Type B pancreatic cell (in vitro differentiated cells): ENCODE data around the gene MSL1. TPM values are rescaled to one million over a fixed set of nuclear protein-coding genes. Genes with fewer than 3 reads are reported as not detected.
A peak's percentile ranks its signal among the peaks of the same experiment; 100 is the strongest.
"Not testable (repeated sequence)": the region's sequence is repeated elsewhere in the genome, so short reads cannot be mapped to it uniquely, and the experiment has no call there.

Experiments
- DNase-seq: peaks from one replicate; pipeline ENCODE4 v3.0.0; 2021; ENCODE audit warnings: mixed read lengths; ENCODE audit not compliant: unreplicated experiment; ENCODE audit errors: extremely low spot score
- H3K27ac Mint-ChIP-seq: 2 replicates; pipeline ENCODE4 v1.8.0; 2021; ENCODE audit warnings: mild to moderate bottlenecking, mixed read lengths
- H3K27me3 Mint-ChIP-seq: 2 replicates; pipeline ENCODE4 v1.8.0; 2021; ENCODE audit warnings: mixed read lengths
- H3K36me3 Mint-ChIP-seq: 2 replicates; pipeline ENCODE4 v1.8.0; 2021; ENCODE audit warnings: mixed read lengths
- H3K4me1 Mint-ChIP-seq: one replicate; pipeline ENCODE4 v1.8.0; 2021; ENCODE audit warnings: mixed read lengths; ENCODE audit not compliant: unreplicated experiment
- H3K4me3 Mint-ChIP-seq: 2 replicates; pipeline ENCODE4 v1.8.0; 2021; ENCODE audit warnings: mild to moderate bottlenecking, mixed read lengths
- H3K9me3 Mint-ChIP-seq: 2 replicates; pipeline ENCODE4 v1.8.0; 2021; ENCODE audit warnings: mixed read lengths
- total RNA-seq: library from RNA; stranded (reverse); gene quantifications from 2 replicates; pipeline ENCODE4 v1.2.1, GENCODE V29; 2021; ENCODE audit warnings: low replicate concordance
- TF ChIP-seq, protein P1 (sequence below): fragments of 200-600 bp; sonication (generic); conservative IDR thresholded peaks from 2 replicates; pipeline ENCODE4 v1.5.0; 2021; ENCODE audit warnings: antibody characterized with exemption, mild to moderate bottlenecking

MSL1 gene
- total RNA-seq, 1 donor from 2014 or later: 128 TPM

GRCh38 chr17:40129498-40129897 is 7.7 kb downstream of the MSL1 start:
- no peak overlapping the region for H3K4me3 Mint-ChIP-seq
- no peaks in the 10 kb centered on the region for H3K9me3 Mint-ChIP-seq
- TF ChIP-seq, protein P1, sequence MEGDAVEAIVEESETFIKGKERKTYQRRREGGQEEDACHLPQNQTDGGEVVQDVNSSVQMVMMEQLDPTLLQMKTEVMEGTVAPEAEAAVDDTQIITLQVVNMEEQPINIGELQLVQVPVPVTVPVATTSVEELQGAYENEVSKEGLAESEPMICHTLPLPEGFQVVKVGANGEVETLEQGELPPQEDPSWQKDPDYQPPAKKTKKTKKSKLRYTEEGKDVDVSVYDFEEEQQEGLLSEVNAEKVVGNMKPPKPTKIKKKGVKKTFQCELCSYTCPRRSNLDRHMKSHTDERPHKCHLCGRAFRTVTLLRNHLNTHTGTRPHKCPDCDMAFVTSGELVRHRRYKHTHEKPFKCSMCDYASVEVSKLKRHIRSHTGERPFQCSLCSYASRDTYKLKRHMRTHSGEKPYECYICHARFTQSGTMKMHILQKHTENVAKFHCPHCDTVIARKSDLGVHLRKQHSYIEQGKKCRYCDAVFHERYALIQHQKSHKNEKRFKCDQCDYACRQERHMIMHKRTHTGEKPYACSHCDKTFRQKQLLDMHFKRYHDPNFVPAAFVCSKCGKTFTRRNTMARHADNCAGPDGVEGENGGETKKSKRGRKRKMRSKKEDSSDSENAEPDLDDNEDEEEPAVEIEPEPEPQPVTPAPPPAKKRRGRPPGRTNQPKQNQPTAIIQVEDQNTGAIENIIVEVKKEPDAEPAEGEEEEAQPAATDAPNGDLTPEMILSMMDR: peak; percentile 42
- H3K36me3 Mint-ChIP-seq: peaks cover 56% of the 10 kb centered on the region
- H3K27me3 Mint-ChIP-seq: no peaks in the 10 kb centered on the region
- H3K4me1 Mint-ChIP-seq: peaks cover 12% of the 10 kb centered on the region
- H3K27ac Mint-ChIP-seq: peak overlapping the region; percentile 56
- no peak for DNase-seq

DNA sequence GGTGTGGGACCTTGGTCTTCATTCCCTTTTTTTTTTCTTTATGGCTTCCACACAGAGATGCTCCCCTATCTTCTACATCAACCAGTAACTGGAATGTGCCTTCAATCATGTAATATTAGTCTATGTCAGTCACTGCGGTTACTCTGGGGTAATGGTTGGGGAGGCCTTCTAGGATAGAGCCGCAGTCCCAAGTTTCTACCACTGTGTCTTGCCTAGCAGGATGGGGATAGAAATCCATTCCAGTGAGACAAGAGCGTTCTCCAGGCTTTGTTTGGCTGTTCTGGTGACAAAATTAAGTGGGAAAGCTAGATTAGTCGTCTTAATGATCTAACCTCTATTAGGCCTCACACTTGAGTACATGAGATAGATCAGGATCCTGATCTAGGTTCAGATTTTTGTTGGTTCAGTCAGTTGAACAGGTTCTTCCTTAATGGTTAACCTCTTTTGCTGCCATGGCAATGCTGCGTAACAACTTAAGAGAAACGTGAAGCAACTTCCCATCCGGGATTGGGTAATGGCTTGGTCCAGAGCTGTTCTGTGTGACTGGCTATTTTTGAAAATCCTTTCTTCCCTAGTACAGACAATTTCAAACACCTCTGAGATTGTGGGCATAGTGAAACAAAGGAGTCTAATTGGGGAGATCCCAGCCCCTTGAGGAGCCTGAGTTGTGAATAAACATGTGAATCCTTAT is 8.7 kb downstream of the MSL1 start:
- H3K27ac Mint-ChIP-seq: no peak overlapping the region
- peaks cover 5% of the 10 kb centered on the region for H3K4me1 Mint-ChIP-seq
- DNase-seq: no peak
- peaks cover 62% of the 10 kb centered on the region for H3K36me3 Mint-ChIP-seq
- no peak overlapping the region for H3K4me3 Mint-ChIP-seq
- H3K27me3 Mint-ChIP-seq: no peaks in the 10 kb centered on the region
- TF ChIP-seq, protein P1: no peak
- H3K9me3 Mint-ChIP-seq: no peaks in the 10 kb centered on the region

DNA sequence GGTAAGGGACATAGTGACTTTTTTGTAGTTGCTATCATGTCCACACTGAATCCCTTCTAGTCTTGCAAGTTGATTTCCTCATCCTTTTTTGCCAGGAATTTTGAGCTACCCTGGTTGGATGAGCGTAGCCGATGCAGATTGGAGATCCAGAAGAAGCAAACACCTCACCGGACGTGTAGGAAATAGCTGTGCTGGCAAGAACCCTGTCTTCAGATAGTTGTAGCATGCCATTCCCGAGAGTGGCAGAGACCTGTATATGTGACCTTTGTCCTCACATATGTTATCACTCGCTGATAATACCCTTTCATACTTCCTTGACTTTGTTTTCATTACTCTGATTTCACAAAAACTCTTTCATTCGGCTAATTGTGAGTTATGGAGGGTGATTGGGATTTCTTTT is 12.4 kb downstream of the MSL1 start:
- peaks cover 5% of the 10 kb centered on the region for H3K4me1 Mint-ChIP-seq
- no peak for DNase-seq
- H3K9me3 Mint-ChIP-seq: no peaks in the 10 kb centered on the region
- H3K27ac Mint-ChIP-seq: no peak overlapping the region
- no peaks in the 10 kb centered on the region for H3K27me3 Mint-ChIP-seq
- peaks cover 67% of the 10 kb centered on the region for H3K36me3 Mint-ChIP-seq
- no peak overlapping the region for H3K4me3 Mint-ChIP-seq
- TF ChIP-seq, protein P1: no peak

GRCh38 chr17:40135817-40136216 is 14.0 kb downstream of the MSL1 start:
- H3K9me3 Mint-ChIP-seq: no peaks in the 10 kb centered on the region
- H3K27ac Mint-ChIP-seq: peak overlapping the region; percentile 44

GRCh38 chr17:40139566-40140058 is 17.8 kb downstream of the MSL1 start:
- H3K9me3 Mint-ChIP-seq: no peaks in the 10 kb centered on the region
- peak overlapping the region; percentile 99 for H3K27ac Mint-ChIP-seq
- H3K4me1 Mint-ChIP-seq: peaks cover 11% of the 10 kb centered on the region
- no peak for DNase-seq
- H3K4me3 Mint-ChIP-seq: peak overlapping the region; percentile 98
- TF ChIP-seq, protein P1: no peak
- H3K36me3 Mint-ChIP-seq: peaks cover 36% of the 10 kb centered on the region
- H3K27me3 Mint-ChIP-seq: peaks cover 5% of the 10 kb centered on the region

More at GRCh38 chr17:40135817-40136216, 14.0 kb downstream of the MSL1 start:
- Mint-ChIP-seq H3K36me3 (peaks cover 56% of the 10 kb centered on the region), H3K4me1 (no peaks in the 10 kb centered on the region), H3K4me3 (no peak overlapping the region), H3K27me3 (peaks cover 5% of the 10 kb centered on the region)
- no peak for DNase-seq
- TF ChIP-seq, protein P1: no peak

- H3K9me3 Mint-ChIP-seq, H3K27me3 Mint-ChIP-seq, DNase-seq, H3K27ac Mint-ChIP-seq, H3K4me3 Mint-ChIP-seq: not testable (repeated sequence)
- Mint-ChIP-seq H3K36me3 (peaks cover 25% of the 10 kb centered on the region), H3K4me1 (peaks cover 20% of the 10 kb centered on the region)
Observed at GRCh38 chr17:40143166-40143565, 21.4 kb downstream of the MSL1 start.
